BJ (cell line): ENCODE measurements around the gene UGT1A9. TPM values are rescaled to one million over a fixed set of nuclear protein-coding genes. Genes with fewer than 3 reads are reported as not detected.

Experiments
- CTCF ChIA-PET: fragments of 350-600 bp; formaldehyde crosslinking; extraction: SDS; loops from one replicate; lab custom pipeline; 2021; ENCODE audit warnings: antibody characterized with exemption, inconsistent platforms; lab: Yijun Ruan, JAX
- POLR2A ChIA-PET: fragments of 300-600 bp; sonication (Branson Sonifier 250); formaldehyde crosslinking; extraction: SDS; loops from one replicate; lab custom pipeline; 2021; ENCODE audit warnings: antibody characterized with exemption; lab: Charles Lee
- DNase-seq: peaks from one replicate; pipeline ENCODE4 v3.0.0-alpha.2; 2011; ENCODE audit warnings: low read depth
- H3K27me3 ChIP-seq: 2 replicates; pipeline ENCODE4 v1.6.0; 2011; ENCODE audit warnings: low read length; ENCODE audit not compliant: control insufficient read depth, insufficient read depth
- H3K36me3 ChIP-seq: 2 replicates; pipeline ENCODE4 v1.5.1; 2011; ENCODE audit warnings: low read length; ENCODE audit not compliant: control insufficient read depth, insufficient read depth
- H3K4me3 ChIP-seq: 2 replicates; pipeline ENCODE4 v1.5.1; 2011; ENCODE audit warnings: low read depth, mild to moderate bottlenecking, control low read depth, low read length
- polyA plus RNA-seq: library from polyadenylated mRNA; depleted of rRNA; stranded (reverse); fragments of >200 nt; gene quantifications from 2 replicates; pipeline ENCODE4 v1.2.3, GENCODE V29; 2011
- TF ChIP-seq, protein P1 (sequence below): IDR thresholded peaks from 2 replicates; pipeline ENCODE4 v1.5.1; 2011; ENCODE audit warnings: low read depth, mild to moderate bottlenecking, control low read depth, inconsistent platforms, low read length, moderate library complexity; ENCODE audit not compliant: insufficient read depth

UGT1A9 gene
- polyA plus RNA-seq, 1 experiment: not detected

DNA sequence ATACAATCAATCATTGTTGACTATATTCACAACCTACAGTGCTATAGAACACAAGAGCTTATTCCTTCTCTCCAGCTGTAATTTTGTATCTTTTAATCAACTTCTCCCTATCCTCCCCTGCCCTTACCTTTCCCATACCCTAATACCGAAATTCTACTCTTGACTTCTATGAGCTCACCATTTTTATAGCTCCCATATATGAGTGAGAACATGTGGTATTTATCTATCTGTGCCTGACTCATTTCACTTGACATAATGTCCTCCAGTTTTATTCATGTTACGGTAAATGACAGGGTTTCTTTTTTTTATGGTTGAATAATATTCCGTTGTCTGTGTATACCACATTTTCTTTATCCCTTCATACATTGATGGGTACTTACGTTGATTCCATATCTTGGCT, 109.1 kb downstream of the UGT1A9 start:
- CTCF ChIA-PET: no interaction called here
- POLR2A ChIA-PET: no interaction called here
- H3K27me3 ChIP-seq: no peaks in the 10 kb centered on the region
- TF ChIP-seq, protein P1, sequence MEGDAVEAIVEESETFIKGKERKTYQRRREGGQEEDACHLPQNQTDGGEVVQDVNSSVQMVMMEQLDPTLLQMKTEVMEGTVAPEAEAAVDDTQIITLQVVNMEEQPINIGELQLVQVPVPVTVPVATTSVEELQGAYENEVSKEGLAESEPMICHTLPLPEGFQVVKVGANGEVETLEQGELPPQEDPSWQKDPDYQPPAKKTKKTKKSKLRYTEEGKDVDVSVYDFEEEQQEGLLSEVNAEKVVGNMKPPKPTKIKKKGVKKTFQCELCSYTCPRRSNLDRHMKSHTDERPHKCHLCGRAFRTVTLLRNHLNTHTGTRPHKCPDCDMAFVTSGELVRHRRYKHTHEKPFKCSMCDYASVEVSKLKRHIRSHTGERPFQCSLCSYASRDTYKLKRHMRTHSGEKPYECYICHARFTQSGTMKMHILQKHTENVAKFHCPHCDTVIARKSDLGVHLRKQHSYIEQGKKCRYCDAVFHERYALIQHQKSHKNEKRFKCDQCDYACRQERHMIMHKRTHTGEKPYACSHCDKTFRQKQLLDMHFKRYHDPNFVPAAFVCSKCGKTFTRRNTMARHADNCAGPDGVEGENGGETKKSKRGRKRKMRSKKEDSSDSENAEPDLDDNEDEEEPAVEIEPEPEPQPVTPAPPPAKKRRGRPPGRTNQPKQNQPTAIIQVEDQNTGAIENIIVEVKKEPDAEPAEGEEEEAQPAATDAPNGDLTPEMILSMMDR: no peak
- no peak overlapping the region for H3K4me3 ChIP-seq
- H3K36me3 ChIP-seq: no peaks in the 10 kb centered on the region
- DNase-seq: no peak

DNA sequence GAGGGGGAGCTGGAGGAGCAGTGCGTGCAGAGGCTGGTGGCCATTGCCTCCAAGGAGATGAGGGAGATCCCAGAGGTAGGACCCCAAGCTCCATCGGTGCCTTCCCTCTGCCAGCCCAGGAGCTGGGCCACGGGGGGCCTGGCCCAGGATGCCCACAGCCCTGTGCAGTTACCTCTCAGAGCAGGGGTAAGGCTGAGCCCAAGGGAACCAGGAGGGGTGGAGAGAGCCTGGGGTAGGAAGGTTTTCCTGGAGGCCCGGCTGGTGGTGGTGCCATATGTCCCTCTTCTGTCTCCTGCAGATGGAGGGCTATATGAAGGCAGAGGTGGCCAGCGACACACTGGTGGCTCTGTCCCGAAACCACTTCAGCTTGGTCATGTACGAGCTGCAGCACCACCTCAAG, 117.9 kb downstream of the UGT1A9 start:
- no peak overlapping the region for H3K4me3 ChIP-seq
- no peak for DNase-seq
- no peaks in the 10 kb centered on the region for H3K36me3 ChIP-seq
- TF ChIP-seq, protein P1: no peak
- ChIA-PET POLR2A (no interaction called here), CTCF (no interaction called here)
- H3K27me3 ChIP-seq: no peaks in the 10 kb centered on the region

DNA sequence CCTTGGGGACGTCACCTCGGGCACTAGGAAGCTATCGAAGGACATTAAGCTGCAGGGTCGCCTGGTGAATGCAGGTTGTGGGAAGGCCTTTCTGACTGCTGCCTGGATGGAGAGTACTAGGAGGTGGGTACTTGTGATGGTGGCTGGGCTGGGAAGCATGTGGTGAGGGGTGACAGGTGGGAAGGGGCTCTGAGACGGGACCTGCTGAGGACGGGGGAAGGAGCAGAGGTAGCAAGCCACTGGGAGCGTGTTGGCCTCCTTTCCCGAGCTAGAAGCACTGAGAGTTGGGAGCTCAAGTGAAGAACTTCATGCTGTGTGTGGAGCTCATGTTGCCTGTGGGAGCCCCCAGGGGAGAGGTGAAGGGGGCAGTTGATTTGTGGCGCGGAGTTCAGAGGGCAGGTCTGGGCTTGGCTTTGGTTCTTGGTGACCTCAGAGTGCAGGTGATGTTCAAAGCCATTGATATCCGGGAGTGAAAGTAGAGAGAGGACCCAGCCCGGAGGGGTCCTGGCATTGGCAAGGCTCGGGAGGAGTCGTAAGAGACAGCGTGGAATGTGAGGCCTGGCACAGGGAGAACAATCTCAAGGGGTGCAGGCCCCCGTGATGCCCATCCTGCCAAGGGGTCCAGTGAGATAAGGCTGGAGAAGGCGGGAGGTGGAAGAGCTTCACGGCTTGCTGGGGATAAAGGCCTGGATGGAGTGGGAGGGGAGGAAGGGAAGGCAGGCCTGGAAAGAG, 119.6 kb downstream of the UGT1A9 start:
- Histone ChIP-seq H3K27me3 (no peaks in the 10 kb centered on the region), H3K36me3 (no peaks in the 10 kb centered on the region), H3K4me3 (no peak overlapping the region)
- ChIA-PET POLR2A (no interaction called here), CTCF (no interaction called here)
- DNase-seq: no peak
- TF ChIP-seq, protein P1: no peak

DNA sequence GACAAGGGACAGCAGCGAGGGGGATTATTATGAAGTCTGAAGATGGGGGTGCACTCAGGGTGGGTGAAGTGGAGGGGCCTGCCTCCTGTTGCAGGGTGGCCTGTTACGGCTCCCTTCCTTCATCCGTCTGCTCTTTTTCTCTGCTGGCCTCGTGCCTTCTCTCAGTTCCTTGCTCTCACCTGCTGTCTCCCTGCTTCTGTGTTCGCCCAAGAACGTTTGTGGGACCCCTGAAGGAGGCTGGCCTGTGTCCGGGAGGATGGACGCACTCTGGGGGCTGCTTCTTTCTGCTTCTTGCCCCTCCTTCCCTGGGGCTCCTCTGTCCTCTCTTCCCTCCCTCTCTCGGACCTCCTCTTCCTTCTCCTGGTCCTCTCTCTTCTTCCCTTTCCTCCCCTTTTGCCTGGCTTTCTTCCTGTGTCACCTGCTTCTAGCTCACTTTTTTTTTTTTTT, 120.2 kb downstream of the UGT1A9 start:
- TF ChIP-seq, protein P1: no peak
- Histone ChIP-seq H3K4me3 (no peak overlapping the region), H3K36me3 (no peaks in the 10 kb centered on the region), H3K27me3 (no peaks in the 10 kb centered on the region)
- CTCF ChIA-PET: no interaction called here
- POLR2A ChIA-PET: no interaction called here
- no peak for DNase-seq

DNA sequence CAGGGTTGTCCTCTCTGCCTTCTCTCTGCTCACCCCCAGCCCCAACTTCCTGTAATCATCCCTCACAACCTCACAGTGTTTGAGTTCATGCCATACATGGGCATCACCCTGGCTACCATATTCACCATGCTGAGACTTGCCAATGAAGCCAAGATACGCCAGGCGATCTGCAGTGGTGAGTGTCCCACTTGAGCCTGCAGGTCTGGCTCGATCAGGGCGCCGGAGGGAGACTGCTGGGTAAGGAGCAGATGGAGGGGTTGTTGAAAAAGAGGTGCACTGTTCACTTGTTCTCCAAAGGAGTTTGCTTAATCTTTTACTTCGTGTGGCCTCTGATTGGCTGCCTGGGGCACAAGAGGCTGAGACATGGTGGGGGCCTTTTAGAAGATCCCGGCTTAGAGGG, 121.0 kb downstream of the UGT1A9 start:
- H3K27me3 ChIP-seq: no peaks in the 10 kb centered on the region
- ChIA-PET POLR2A (no interaction called here), CTCF (no interaction called here)
- H3K36me3 ChIP-seq: no peaks in the 10 kb centered on the region
- TF ChIP-seq, protein P1: no peak
- H3K4me3 ChIP-seq: no peak overlapping the region
- DNase-seq: no peak
